Measurements from ENCODE around the gene CILP.

The CILP gene

DNA sequence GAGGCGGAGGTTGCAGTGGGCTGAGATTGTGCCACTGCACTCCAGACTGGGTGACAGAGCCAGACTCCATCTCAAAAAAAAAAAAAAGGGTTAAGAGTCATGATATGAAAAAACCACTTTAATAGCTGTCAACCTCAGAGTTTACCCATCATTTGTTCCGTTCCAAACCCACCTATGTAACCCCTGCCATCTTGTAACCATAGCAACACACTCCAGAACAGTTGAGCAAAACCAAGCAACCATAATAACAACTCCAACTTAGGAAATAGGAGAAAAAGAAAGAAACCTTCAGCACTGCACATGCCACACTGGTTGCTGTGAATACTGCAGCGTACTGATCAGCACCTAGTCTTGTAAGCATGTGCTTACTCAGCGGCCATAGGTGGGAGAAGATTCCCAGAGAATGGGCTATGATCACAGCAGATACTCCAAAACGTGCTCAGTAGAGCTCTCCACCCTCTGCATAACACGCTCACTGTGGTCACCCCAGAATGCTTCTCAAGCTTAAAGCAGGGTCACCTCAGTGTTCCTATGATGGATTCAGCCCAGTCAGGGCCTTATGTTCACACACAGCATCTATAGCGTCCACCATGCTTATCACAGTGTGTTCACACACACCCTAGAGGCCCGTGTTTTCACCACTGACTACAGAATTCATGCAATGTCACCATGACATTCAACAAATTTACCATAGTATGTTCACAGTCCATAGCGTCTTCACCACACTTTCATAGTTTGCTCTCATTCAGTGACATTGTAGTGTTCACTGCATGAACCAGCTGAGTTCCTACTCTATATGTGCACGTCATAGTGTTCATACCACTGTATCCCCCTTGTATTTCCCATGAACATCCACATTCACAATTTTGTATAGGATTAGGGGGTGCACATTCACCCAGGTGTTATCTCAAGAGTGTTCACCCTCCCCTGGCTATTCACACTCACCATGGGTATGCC lies 6.5 kb upstream of the CILP start:
- H3K9ac ChIP-seq (ENCODE audit: low read length): no peak overlapping the region
- no peaks in the 10 kb centered on the region for H3K9me2 ChIP-seq (replicated peaks; ENCODE audit: insufficient read depth, low read length)
- no peak overlapping the region for H3K4me3 ChIP-seq (ENCODE audit: insufficient read depth, low read length, poor library complexity, severe bottlenecking)
- H3K27me3 ChIP-seq (ENCODE audit: low read length): no peaks in the 10 kb centered on the region
- no peaks in the 10 kb centered on the region for H3F3A ChIP-seq (ENCODE audit: insufficient read depth)
- no peaks in the 10 kb centered on the region for H3K79me2 ChIP-seq (ENCODE audit: insufficient read depth, low read length)
- H4K20me1 ChIP-seq (ENCODE audit: low read depth, low read length): no peaks in the 10 kb centered on the region
- H3K27ac ChIP-seq (ENCODE audit: low read depth, low read length): no peak overlapping the region
- TF ChIP-seq EZH2phosphoT487 (conservative IDR thresholded peaks at IDR 0.05; ENCODE audit: low read length) (no peak), CTCF (IDR thresholded peaks at IDR 0.05; ENCODE audit: insufficient read depth, low read length, poor library complexity, severe bottlenecking) (no peak)
- H3K4me2 ChIP-seq (ENCODE audit: low read depth, low read length, poor library complexity, severe bottlenecking): no peak overlapping the region
- H3K9me3 ChIP-seq (ENCODE audit: insufficient read depth, low read length): no peaks in the 10 kb centered on the region
- no peak overlapping the region for H2AFZ ChIP-seq (ENCODE audit: low read depth, low read length, severe bottlenecking)
- no peaks in the 10 kb centered on the region for H3K36me3 ChIP-seq (ENCODE audit: low read length)

GRCh38 chr15:65215496-65215895 lies 4.2 kb upstream of the CILP start:
- H3K27me3 ChIP-seq (ENCODE audit: low read length): no peaks in the 10 kb centered on the region
- H3K4me3 ChIP-seq (ENCODE audit: insufficient read depth, low read length, poor library complexity, severe bottlenecking): no peak overlapping the region
- H3K79me2 ChIP-seq (ENCODE audit: insufficient read depth, low read length): no peaks in the 10 kb centered on the region
- no peaks in the 10 kb centered on the region for H3K9me3 ChIP-seq (ENCODE audit: insufficient read depth, low read length)
- H3F3A ChIP-seq (ENCODE audit: insufficient read depth): no peaks in the 10 kb centered on the region
- TF ChIP-seq CTCF (IDR thresholded peaks at IDR 0.05; ENCODE audit: insufficient read depth, low read length, poor library complexity, severe bottlenecking): no peak
- no peak for TF ChIP-seq EZH2phosphoT487 (conservative IDR thresholded peaks at IDR 0.05; ENCODE audit: low read length)
- no peaks in the 10 kb centered on the region for H4K20me1 ChIP-seq (ENCODE audit: low read depth, low read length)
- no peak overlapping the region for H3K9ac ChIP-seq (ENCODE audit: low read length)
- H2AFZ ChIP-seq (ENCODE audit: low read depth, low read length, severe bottlenecking): no peak overlapping the region
- no peak overlapping the region for H3K27ac ChIP-seq (ENCODE audit: low read depth, low read length)
- no peaks in the 10 kb centered on the region for H3K36me3 ChIP-seq (ENCODE audit: low read length)
- no peak overlapping the region for H3K4me2 ChIP-seq (ENCODE audit: low read depth, low read length, poor library complexity, severe bottlenecking)
- H3K9me2 ChIP-seq (replicated peaks; ENCODE audit: insufficient read depth, low read length): no peaks in the 10 kb centered on the region

GRCh38 chr15:65214010-65214409 lies 2.7 kb upstream of the CILP start:
- Histone ChIP-seq H2AFZ (ENCODE audit: low read depth, low read length, severe bottlenecking) (no peak overlapping the region), H3K9ac (ENCODE audit: low read length) (no peak overlapping the region), H3K9me2 (replicated peaks; ENCODE audit: insufficient read depth, low read length) (no peaks in the 10 kb centered on the region), H3K27ac (ENCODE audit: low read depth, low read length) (no peak overlapping the region), H4K20me1 (ENCODE audit: low read depth, low read length) (no peaks in the 10 kb centered on the region), H3K4me3 (ENCODE audit: insufficient read depth, low read length, poor library complexity, severe bottlenecking) (no peak overlapping the region), H3K27me3 (ENCODE audit: low read length) (no peaks in the 10 kb centered on the region), H3K36me3 (ENCODE audit: low read length) (no peaks in the 10 kb centered on the region), H3K79me2 (ENCODE audit: insufficient read depth, low read length) (no peaks in the 10 kb centered on the region), H3K9me3 (ENCODE audit: insufficient read depth, low read length) (no peaks in the 10 kb centered on the region), H3F3A (ENCODE audit: insufficient read depth) (no peaks in the 10 kb centered on the region), H3K4me2 (ENCODE audit: low read depth, low read length, poor library complexity, severe bottlenecking) (no peak overlapping the region)
- TF ChIP-seq EZH2phosphoT487 (conservative IDR thresholded peaks at IDR 0.05; ENCODE audit: low read length) (no peak), CTCF (IDR thresholded peaks at IDR 0.05; ENCODE audit: insufficient read depth, low read length, poor library complexity, severe bottlenecking) (no peak)

All from SU-DHL-6 (cell line).